Heart left ventricle (tissue), 13 donors: ENCODE results near the gene PPP1R12B.
"Not testable (repeated sequence)": the region's sequence is repeated elsewhere in the genome, so short reads cannot be mapped to it uniquely, and the experiment has no call there.

Source experiments
- POLR2A ChIP-seq, 2 donors: fragments of 450-650 bp; IDR thresholded peaks; one replicate each; pipeline ENCODE4 v1.6.1; 2017; ENCODE audit warnings: antibody characterized with exemption in 2 of 2, mild to moderate bottlenecking in 2 of 2, moderate library complexity in 2 of 2
- TF ChIP-seq, protein P1 (sequence below), 12 donors: fragments of 200-600 bp; sonication (generic) in 4 of 12; IDR thresholded peaks; one replicate each; pipeline versions ENCODE4 v1.5.0 to v1.8.0; 2018 to 2022; ENCODE audit warnings: antibody characterized with exemption in 12 of 12, mild to moderate bottlenecking in 5 of 12
- donor health status: ischemic (EF 13 %, LVEDD 7.1; RV severe dilation, severe dysfunction).
- donor health status: DM: no; HTN: yes; CAD: no.
- donor health status: DM: no; HTN: no; CAD: no.
- donor health status: ischemic (EF 25% LVEDD 6.9; RV normal size, moderate dysfunction).
- donor health status: ischemic (EF 25% LVEDD 5.7; RV mildly dilated, moderate dysfunction).
- donor health status: ischemic (EF 35%, LVEDD 5.7; RV mildly dilated, moderate dysfunction).
- donor health status: nonischemic (EF 11% LVEDD 7.7; RV severe dilation, severe dysfunction).
- donor health status: DM: yes; HTN: yes; CAD: no.
- donor health status: PGD.
- donor health status: ischemic (EF 29% LVEDD 5.4; RV normal size, mild dysfunction).
- donor health status: nonischemic (EF 23%, LVEDD 6.1; RV moderate dilation, normal function).

DNA sequence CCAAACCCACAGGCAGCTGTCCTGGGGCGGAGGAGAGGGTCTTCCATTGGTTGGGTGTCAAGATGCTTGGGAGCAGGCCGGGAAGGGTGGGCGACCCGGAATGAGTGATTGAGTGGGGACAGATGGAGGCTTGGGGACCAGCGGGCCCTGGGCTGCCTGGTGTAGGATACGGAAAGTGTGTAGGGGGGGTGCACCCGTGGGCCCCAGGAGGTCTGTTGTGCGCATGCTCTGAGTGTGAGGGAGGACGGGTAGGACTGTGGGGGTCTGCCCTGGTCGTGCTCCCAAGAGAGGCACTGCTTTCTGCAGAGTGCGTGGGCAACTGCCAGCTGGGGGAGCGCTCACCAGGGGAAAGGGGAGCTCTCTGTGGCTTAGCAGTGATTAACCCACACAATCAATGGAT is 275.0 kb downstream of the PPP1R12B start:
- TF ChIP-seq, protein P1, sequence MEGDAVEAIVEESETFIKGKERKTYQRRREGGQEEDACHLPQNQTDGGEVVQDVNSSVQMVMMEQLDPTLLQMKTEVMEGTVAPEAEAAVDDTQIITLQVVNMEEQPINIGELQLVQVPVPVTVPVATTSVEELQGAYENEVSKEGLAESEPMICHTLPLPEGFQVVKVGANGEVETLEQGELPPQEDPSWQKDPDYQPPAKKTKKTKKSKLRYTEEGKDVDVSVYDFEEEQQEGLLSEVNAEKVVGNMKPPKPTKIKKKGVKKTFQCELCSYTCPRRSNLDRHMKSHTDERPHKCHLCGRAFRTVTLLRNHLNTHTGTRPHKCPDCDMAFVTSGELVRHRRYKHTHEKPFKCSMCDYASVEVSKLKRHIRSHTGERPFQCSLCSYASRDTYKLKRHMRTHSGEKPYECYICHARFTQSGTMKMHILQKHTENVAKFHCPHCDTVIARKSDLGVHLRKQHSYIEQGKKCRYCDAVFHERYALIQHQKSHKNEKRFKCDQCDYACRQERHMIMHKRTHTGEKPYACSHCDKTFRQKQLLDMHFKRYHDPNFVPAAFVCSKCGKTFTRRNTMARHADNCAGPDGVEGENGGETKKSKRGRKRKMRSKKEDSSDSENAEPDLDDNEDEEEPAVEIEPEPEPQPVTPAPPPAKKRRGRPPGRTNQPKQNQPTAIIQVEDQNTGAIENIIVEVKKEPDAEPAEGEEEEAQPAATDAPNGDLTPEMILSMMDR (IDR thresholded peaks at IDR 0.05), result not testable (repeated sequence)
- not testable (repeated sequence) for TF ChIP-seq POLR2A (IDR thresholded peaks at IDR 0.05)
